ENCODE measurements around the gene HSPB8.

The HSPB8 gene, protein sequence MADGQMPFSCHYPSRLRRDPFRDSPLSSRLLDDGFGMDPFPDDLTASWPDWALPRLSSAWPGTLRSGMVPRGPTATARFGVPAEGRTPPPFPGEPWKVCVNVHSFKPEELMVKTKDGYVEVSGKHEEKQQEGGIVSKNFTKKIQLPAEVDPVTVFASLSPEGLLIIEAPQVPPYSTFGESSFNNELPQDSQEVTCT

DNA sequence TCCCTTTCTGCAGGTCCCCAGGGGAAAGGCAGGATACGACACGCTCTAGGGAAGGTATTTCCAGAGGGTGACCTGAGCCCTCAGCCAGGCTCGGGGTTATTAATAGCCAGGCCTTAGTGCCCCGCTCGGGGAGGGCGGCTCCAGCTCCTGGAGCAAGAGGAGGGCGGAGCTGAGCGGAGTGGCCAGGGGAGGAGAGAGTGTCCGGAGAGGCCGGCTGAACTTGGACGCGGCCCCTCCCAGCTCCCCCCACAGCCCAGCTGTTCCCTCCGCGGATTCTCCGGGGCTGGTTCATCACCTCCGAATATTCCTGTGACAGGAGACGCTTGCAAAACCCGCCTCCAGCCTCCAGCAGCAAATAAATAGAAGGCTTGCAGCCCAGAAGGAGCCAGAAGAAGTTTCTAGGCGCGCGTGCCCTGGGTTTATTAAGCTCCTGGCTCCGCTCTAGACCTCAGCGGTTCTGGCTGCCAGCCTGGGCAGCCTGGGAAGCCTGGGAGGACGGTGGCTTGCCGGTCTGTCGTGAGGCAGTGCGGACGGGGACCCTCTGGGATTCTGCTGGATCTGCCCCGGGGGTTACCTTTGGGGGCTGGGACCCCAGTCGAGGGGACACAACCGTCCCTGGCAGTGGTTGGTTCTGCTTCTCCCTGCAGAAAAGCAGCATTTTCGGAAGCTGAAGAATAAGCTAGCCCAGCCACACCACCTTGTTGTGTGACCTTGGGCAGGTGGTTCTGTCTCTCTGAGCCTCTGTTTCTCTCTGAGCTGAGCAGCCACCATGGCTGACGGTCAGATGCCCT is at the start of gene HSPB8:
Gene HSPB8, plus strand, starts transcription at position 388 of the 791 bp plus-strand sequence. Its CDS starts 382 bp downstream, at position 770.
- DNase-seq, result no peak

DNA sequence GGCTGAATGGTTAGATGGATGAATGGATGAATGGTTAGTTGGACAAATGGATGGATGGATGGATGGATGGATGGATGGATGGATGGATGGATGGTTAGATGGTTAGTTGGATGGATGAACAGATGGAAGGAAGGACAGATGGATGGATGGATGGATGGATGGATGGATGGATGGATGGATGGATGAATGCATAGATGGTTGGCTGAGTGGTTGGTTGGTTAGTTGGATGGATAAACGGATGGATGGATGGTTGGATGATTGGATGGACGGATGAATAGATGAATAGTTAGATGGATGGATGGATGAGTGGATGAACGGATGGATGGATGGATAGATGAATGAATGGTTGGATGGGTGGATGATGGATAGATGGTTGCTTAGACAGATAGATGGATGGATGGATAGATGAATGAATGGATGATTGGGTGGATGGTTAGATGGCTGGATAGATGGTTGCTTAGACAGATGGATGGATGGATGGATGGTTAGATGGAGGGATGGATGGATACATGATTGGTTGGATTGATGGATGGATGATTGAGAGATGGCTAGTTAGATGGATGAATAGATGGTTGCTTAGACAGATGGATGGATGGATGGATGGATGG is 48.8 kb upstream of the HSPB8 start:
- no peak for DNase-seq

DNA sequence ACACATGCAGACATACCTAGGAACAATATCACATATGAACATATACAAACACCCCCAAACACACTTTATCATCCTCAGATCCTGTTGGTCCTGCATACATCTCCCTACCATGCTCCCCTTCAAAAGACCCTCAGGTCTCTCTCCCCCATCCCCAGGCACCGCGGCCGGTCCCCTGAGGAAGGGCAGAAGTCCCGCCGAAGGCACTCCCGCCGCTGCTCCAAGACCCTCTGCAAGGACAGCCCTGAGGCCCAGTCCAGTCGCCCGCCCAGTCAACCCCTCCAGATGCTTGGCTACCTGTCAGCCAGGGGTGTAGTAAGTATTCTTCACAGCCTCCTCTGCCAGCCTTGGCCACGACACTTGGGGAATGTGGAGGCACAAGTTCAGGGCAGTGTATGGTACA is 48.2 kb upstream of the HSPB8 start:
- no peak for DNase-seq

DNA sequence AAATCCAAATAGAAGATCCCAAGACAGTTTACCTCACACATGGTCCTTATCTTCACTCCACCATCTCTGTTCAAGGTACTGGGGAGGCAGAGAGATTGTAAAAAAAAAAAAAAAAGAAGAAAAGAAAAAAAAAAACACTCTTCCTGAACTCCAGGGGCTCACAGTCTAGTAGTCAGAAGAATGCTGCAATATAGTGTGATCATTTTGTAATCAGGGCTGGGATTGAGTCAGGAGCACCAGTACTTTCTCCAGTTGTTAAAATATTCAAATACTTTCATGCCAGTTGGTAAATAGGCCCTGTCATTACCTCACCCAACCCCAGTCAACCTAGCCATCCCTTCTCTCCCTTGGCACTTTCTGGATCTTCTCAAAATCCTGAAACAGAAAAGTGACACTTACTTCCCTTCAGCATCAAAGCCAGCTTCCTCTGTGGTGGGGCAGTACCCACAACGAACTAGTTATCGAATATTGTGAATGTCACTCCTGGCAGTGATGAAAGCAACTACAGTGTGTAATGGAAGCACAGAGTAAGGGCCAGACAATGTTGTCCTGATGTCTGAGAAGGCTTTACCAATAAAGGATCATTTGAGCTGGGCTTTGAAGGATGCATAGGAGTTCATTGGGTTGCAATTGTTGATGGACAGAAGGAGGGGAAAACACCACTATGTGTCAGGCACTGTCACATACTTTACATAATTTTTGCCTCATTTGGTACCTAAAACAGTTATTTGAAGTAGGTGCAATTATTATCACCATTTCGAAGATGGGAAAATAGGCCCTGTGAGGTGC is 44.3 kb upstream of the HSPB8 start:
- DNase-seq, result no peak

DNA sequence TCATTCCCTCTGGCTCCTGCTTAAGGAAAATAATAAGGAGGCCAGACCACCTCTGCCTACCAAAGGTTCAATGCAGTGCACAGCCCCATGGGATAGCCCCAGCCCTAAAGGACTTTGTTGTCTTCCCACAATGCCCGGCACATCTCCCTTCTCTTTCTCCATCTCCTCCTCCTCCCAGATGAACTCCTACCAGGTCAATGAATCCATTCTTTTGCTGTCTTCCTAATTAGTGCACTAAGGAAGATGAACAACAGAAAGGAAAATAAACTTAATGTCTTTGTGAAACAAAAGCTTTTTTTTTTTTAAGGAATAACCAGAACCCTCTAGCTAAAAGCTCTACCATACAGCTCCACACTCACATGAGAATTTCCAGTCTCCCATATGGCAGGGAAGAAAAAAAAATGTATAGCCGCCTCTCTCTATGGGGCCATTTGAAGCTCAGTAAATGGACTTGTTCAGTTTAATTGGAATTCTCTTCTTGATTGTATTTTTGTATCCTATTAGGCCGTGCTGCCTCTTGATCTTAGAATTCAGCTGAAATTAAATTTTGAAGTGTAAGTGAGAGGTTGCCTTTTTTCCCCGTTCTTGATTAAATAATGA is 41.8 kb upstream of the HSPB8 start:
- no peak for DNase-seq

DNA sequence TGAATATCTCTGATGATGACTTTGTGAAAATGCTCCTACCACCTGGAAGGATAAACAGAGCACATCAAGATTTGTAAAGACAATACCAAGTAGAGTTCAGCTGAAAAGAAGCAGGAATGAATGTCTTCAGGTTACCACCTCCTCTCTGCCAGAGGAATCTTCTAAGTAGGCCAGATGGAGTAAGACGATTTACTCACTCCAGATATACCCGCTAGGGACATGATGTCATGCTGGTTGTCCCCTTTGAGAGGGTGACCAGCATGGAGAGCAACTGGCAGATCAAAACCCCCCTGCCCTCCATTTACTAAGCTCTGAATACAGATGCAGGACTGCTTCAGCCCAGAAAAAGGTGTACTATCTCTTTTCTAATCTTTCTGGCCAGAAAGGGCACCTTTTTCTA is 39.3 kb upstream of the HSPB8 start:
- DNase-seq, result no peak

DNA sequence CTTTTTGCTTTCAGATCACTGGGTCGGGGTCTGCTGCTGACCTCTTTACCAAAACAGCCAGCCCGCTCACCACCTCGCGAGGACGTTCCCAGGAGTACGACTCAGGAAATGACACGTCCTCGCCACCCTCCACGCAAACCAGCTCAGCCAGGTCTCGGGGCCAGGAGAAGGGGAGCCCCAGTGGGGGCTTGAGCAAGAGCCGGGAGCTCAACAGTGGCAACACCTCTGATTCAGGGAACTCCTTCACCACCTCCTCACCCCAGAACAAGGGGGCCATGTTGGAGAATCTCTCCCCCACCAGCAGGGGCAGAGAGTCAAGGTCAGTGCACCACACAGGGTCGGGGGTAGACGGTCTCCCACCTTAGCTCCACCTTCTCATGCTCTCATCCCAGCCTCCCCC is 33.4 kb upstream of the HSPB8 start:
- no peak for DNase-seq

DNA sequence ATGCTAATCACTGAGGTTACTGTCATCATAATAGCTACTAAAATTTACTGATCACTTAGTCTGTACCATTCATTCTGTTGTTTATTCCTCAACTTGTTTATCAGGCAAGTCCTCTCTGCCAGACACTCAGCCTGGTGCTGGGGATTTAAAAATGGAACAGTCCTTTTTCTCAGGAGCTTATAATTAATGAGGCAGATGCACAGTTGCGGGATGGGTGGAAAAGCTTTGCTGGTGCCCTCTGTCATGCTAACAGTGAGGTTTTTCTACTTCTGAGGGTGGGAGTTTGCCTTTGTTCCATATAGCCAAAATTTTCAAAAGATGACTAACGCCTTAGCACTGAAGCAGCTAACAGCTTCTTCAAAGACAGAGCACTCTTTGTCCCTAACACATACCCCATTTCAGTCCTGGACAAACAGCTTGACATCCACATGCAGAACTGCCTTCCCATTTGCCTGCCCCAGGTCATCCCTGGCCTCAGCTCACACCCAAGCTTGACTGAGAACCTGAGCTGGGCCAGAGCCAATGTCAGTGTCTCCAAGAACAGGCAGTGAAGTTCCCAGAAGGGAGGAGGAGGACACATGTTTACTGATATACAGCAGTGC is 30.8 kb upstream of the HSPB8 start:
- no peak for DNase-seq

DNA sequence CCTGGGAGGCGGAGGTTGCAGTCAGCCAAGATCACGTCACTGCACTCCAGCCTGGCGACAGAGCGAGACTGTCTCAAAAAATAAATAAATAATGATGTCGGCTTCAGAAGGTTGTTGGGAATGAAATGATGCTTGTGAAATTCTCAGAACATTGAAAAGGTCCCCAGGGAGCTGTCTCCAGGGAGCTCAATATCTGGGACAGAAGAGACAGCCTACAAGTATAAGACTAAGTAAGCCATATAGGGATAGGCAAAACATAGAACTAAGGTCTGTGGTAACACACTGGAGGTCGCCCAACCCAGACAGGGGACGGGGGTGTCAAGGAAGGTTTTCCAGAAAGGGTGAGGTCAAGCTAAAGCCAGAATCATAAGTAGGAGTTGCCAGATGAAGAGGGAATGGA is 29.5 kb upstream of the HSPB8 start:
- no peak for DNase-seq

DNA sequence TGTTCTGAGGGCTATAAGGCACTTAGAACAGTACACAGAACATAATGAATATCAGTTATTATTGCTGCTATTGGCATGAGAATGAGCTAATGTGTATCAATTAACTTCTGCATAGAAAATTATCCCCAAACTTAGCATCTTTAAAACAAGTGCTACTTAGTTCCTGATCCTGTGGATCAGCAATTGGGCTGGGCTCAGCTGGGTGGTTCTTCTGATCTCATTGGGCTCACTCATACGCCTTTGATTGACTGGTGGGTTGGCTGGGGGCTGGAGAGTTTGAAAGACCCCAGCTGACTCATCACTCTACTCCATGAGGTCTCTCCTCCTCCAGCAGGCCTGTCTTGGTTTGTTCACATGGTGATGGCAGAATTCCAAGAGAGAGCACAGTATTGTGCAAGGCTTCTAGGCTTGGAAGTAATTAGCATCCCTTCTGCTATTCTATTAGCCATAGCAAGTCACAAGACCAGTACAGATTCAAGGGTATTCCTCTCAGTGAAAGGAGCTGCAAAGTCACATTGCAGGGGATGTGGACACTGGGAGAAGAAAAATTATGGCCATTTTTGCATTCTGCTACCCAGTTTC is 27.2 kb upstream of the HSPB8 start:
- no peak for DNase-seq

DNA sequence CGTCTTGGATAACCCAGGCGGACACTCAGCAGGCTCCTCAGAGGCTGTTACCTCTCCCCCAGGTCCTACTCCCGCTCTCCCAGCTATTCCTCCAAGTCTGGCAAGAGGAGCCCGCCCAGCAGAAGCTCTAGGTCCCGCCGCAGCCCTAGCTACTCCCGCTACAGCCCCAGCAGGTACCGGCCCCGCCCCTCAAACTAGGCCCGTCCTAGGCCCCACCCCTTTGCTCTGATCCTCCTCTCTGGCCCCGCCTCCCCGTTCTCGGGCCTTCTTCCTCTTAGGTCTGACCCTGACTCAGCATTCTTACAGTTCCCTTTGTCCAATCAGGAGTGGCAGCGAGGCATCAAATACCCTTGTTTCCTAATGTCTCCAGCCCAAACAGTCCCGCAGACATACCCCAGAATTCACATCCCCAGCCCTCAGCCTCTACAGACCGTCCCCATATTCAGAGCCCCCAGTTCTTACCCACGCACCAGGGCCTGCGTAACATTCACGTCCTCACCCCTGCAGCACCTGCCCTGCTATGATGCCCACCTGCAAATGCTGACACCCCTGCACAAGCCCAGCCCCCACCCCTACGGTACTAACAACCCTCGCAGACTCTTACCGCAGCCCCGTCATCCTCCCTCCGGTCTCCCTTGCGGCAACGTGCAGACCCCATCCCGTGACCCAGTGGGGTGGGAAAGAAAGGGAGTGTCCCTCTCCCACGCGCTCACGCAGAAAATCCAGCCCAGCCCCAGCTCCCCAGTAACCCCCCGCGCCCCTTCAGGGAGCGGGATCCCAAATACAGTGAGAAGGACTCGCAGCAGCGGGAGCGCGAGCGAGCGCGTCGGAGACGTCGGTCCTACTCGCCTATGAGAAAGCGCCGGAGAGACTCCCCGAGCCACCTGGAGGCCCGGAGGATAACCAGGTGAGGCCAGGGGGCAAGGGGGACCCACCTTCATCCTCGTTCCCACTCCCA is 25.0 kb upstream of the HSPB8 start:
- peak; percentile 55 for DNase-seq

DNA sequence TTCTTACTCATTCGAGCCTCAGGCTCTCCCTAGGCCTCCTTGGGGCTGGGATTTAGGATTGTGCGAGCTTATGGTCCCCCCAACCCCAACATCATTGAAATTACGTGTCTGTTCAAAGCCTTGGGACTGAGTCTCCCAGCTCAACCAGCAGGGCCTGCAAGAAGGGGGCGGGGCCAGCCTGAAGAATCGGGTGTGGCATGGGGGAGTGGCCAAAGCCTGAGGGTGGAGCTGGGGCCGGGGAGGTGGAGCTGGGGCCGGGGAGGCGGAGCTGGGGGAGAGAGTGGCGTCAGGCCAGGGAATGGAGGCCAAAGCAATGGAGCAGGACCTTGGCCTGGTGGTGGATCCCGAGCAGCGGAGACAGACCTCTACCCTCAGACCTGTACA is 24.3 kb upstream of the HSPB8 start:
- DNase-seq, result peak; percentile 30

DNA sequence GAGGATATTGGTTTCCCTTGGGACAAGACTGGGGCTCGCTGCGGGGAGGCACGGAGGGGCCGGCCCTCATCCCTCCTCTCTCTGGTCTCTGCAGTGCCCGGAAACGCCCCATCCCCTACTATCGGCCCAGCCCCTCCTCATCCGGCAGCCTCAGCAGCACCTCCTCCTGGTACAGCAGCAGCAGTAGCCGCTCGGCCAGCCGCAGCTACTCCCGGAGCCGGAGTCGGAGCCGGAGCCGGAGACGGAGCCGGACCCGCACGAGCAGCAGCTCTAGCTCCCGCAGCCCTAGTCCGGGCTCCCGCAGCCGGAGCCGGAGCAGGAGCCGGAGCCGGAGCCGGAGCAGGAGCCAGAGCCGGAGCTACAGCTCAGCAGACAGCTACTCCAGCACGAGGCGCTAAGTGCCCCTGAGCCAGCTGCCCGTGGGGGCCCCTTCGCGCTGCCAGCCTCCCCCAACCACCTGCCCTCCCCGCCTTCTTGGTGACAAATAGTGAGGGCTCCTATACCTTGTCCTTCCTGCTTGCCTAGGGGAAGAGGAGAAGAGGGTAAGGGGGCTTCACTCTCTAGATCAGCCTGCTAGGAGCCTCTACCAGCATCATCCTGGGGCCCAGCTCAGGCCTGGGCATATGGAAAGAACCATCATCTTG is 22.2 kb upstream of the HSPB8 start:
- DNase-seq, result no peak

DNA sequence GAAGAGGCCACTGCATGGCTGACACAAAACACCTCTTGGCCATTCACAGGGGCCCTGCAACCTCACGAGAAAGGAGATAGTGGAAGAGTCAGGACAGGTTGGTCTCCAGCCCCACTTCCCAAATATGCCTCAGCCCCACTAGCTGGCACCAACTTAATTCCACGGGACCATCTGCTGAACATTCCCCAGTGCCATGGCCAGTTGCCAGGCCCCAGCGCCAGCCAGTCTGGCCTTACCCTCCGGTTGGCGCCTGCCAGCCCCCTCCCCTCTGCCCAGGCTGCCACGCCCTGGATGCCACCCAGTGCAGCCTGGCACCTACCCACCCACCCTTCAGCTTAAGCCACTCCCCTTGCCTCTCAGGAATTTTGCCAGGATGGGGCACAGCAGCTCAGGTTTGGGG is 21.2 kb upstream of the HSPB8 start:
- DNase-seq, result no peak

DNA sequence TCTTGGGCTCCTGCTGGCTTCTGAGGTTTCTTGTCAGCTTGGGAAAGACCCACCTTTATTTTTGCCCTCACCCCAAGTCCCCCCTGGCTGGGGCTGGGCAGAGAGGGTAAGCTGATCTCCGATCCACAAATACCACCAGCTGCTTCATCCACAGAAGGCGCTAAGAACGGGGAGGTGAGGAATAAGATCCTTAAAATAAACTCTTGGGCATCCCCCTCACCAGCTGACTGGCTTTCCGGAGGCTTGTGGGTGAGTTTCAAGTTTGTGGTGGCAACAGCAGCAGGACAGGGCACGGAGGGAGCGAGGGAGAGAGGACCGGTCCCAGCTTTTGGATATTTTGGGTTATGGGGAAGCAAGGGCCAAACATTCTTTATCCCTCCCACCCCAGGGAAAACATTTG is 20.8 kb upstream of the HSPB8 start:
- no peak for DNase-seq

DNA sequence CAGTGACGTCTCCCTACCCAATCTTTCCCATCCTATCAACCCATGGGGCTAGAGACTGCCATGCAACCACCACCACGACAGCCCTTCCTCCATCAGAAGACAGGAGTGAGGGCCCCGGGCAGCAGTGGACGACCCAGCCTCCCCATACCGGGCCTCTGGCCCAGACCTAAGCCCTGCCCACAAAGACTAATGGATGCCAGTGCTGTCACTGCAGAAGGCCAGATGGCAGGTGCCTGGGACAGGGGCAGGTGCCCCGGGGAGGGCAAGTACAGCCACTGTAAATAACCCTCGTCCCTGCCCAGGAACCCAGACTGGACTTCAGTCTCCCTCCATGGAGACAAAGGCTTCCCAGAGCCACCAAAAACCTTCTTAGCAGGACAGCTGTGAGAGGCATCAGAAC is 20.3 kb upstream of the HSPB8 start:
- no peak for DNase-seq

DNA sequence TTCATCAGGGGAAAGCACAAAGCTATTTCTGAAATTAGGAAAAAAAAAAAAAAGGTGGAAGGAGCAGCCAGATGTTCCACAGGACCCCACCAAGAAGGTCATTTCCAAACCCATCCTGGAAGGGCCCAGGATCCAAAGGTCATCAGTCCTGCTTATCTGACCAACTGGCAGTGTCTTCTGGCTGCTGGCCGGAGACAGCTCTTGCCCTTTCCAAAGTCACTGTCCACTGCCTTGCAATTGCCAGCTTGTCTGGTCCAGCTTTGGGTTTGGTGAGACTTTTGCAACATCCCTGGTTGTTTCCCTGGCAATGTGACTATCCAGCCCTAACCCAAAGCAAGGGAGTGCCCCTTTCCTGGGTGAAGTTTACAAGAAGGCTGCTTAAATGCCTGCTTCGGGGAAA is 18.9 kb upstream of the HSPB8 start:
- no peak for DNase-seq

DNA sequence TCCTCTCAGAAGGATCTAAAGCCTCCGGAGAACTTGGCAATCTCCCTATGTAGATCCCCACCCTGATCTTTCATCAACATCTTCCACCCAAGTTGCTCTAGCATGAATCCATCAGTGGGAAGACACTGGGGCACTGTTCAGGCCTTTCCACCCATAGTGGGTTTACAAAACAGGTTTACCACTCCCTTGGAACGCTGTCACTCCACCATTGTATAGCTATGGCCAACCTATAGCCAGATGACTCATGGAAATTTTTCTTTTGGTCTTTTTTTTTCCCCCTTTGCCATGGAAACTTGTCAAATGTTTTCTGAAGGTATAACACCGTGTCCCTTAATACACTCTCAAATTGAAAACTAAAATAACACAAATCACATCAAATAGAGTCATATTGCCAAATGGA is 10.8 kb upstream of the HSPB8 start:
- no peak for DNase-seq

DNA sequence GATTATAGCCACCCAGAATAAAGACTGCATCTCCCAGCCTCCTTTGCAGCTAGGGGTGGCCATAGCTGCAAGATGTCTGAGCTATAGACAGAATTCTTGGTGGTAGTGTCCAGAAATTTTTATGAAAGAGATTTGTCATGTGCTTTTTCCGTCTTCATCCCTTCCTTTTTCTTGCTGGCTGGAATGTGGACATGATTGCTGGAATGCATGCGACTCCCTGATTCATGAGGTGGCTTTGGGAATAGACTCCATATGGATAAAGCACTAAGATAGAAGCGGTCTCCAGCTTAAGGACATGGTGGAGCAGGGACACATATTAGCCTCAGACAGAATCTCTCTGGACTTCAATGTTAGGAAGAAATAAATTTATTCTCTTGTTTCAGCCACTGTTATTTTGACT is 10.0 kb upstream of the HSPB8 start:
- DNase-seq, result no peak

DNA sequence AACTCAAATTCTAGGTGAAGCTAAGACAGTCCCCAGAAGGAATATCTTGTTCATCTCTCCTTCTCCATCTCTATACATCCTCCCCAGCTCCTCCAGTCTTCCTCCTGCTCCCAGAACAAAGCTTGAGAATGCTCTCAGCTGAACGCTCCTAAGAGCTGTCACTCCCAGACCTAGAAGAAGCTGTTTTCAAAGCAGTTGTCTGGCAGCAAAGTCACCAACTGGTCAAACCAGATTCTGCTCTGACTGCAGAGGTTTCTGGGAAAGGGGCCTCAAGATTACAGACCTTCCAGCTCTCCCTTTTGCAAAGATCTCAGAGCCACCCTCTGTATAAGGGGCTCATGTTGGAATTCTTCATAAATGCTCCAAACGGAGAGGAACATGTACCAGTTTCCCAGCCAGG is 9.6 kb upstream of the HSPB8 start:
- DNase-seq, result no peak

DNA sequence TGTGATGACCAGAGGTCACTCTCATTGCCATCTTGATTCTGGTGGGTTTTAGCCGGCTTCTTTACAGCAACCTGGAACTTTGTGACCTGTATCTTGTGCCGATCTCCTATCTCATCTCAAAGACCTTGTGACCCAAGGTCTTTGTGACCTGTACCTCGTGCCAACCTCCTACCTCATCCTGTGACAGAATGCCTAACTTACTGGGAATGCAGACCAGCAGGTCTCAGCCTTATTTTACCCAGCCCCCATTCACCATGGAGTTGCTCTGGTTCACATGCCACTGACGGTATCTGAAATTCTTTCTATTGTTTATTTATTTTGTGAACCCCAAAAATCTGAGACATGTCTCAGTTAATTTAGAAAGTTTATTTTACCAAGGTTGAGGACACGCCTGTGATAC is 7.4 kb upstream of the HSPB8 start:
- no peak for DNase-seq
